ENCODE measurements around the gene HS2ST1. TPM values are rescaled to one million over a fixed set of nuclear protein-coding genes. Genes with fewer than 3 reads are reported as not detected.
A peak's percentile ranks its signal among the peaks of the same experiment; 100 is the strongest.

HS2ST1 gene
- polyA plus RNA-seq, 2 of the 4 experiments (the other 2 are of a cell fraction) = 15.7 to 26.7 TPM

GRCh38 chr1:86928819-86929218 is 14.4 kb downstream of the HS2ST1 start (continued):
- no peak for TF ChIP-seq REST (IDR thresholded peaks at IDR 0.05)
- TF ChIP-seq RARB (CRISPR knock-in tag; IDR thresholded peaks at IDR 0.05) = no peak
- TF ChIP-seq POLR2AphosphoS2 (conservative IDR thresholded peaks at IDR 0.05; ENCODE audit: low read length) = no peak
- no peak for TF ChIP-seq CBX8 (IDR thresholded peaks at IDR 0.05)

GRCh38 chr1:86933051-86933450 is 18.6 kb downstream of the HS2ST1 start:
- no peak overlapping the region for H3K4me3 ChIP-seq
- ChIA-PET POLR2A (no interaction called here), CTCF (no interaction called here)
- H3K4me2 ChIP-seq = no peak overlapping the region
- DNase-seq (ENCODE audit: low read depth in 1 of 2, low spot score in 1 of 2) (no peak), ATAC-seq (no peak), FAIRE-seq (no peak)
- WGBS (ENCODE audit: missing lambda C conversion rate) = 98% methylated on average over 3 of the region's 3 CpGs
- peaks cover 11% of the 10 kb centered on the region for H3K4me1 ChIP-seq
- H3K9me3 ChIP-seq = no peaks in the 10 kb centered on the region
- TF ChIP-seq EHF (CRISPR knock-in tag; IDR thresholded peaks at IDR 0.05) (no peak), MAFK (IDR thresholded peaks at IDR 0.05; ENCODE audit: partially characterized antibody) (no peak), ZSCAN20 (CRISPR knock-in tag; IDR thresholded peaks at IDR 0.05) (no peak), HES2 (IDR thresholded peaks at IDR 0.05) (no peak), USF2 (IDR thresholded peaks at IDR 0.05) (no peak), HOXA7 (CRISPR knock-in tag; IDR thresholded peaks at IDR 0.05) (no peak), CBX8 (IDR thresholded peaks at IDR 0.05) (no peak)
- no peak overlapping the region for H3K27ac ChIP-seq

GRCh38 chr1:86933562-86934377 is 19.3 kb downstream of the HS2ST1 start:
- FAIRE-seq (no peak), ATAC-seq (no peak), DNase-seq (ENCODE audit: low read depth in 1 of 2, low spot score in 1 of 2) (no peak)
- Histone ChIP-seq H3K27ac (no peak overlapping the region), H3K4me2 (no peak overlapping the region), H3K4me1 (peaks cover 15% of the 10 kb centered on the region), H3K4me3 (no peak overlapping the region), H3K9me3 (no peaks in the 10 kb centered on the region)
- TF ChIP-seq ZC3H11A (IDR thresholded peaks at IDR 0.05) = no peak
- whole genome bisulfite sequencing (ENCODE audit: missing lambda C conversion rate) = 80% methylated on average over 7 of the region's 7 CpGs
- ChIA-PET POLR2A (no interaction called here), CTCF (no interaction called here)

GRCh38 chr1:86938450-86938849 is 24.0 kb downstream of the HS2ST1 start:
- ATAC-seq (no peak), FAIRE-seq (no peak), DNase-seq (ENCODE audit: low read depth in 1 of 2, low spot score in 1 of 2) (no peak)
- Histone ChIP-seq H3K9me3 (no peaks in the 10 kb centered on the region), H3K4me2 (peak overlapping the region; percentile 14; the same call in 1 of the 3 replicates), H3K27ac (no peak overlapping the region), H3K4me3 (no peak overlapping the region), H3K4me1 (peaks cover 14% of the 10 kb centered on the region; the same call in 2 of the 3 replicates)
- no peak for TF ChIP-seq EHMT2 (IDR thresholded peaks at IDR 0.05; ENCODE audit: low read depth)
- TF ChIP-seq KDM1A (IDR thresholded peaks at IDR 0.05; ENCODE audit: low read depth) = no peak
- no peak for TF ChIP-seq MAZ (IDR thresholded peaks at IDR 0.05; ENCODE audit: borderline replicate concordance, low read depth, low read length)
- no peak for TF ChIP-seq USF2 (IDR thresholded peaks at IDR 0.05)
- TF ChIP-seq NR3C1 (IDR thresholded peaks at IDR 0.05) = no peak
- no peak for TF ChIP-seq HDAC2 (IDR thresholded peaks at IDR 0.05)
- TF ChIP-seq HES2 (IDR thresholded peaks at IDR 0.05) = no peak
- no peak for TF ChIP-seq FOSL2 (IDR thresholded peaks at IDR 0.05)
- TF ChIP-seq FOSL2 (CRISPR knock-in tag; IDR thresholded peaks at IDR 0.05) = no peak
- no peak for TF ChIP-seq CTCF (IDR thresholded peaks at IDR 0.05)
- TF ChIP-seq GATA3 (IDR thresholded peaks at IDR 0.05; ENCODE audit: borderline replicate concordance) = no peak
- no peak for TF ChIP-seq FOSB (CRISPR knock-in tag; IDR thresholded peaks at IDR 0.05)
- ChIA-PET CTCF (no interaction called here), POLR2A (no interaction called here)
- 11% methylated on average over 1 of the region's 1 CpG for WGBS (ENCODE audit: missing lambda C conversion rate)
